Osteocyte (in vitro differentiated cells): ENCODE measurements around the gene EPS15. TPM values are rescaled to one million over a fixed set of nuclear protein-coding genes. Genes with fewer than 3 reads are reported as not detected.

Experiments
- DNase-seq: peaks from one replicate; pipeline ENCODE4 v3.0.0; 2021; ENCODE audit warnings: mixed read lengths; ENCODE audit not compliant: unreplicated experiment; ENCODE audit errors: extremely low spot score
- H3K27ac Mint-ChIP-seq: one replicate; pipeline ENCODE4 v1.8.0; 2021; ENCODE audit warnings: mild to moderate bottlenecking, mixed read lengths; ENCODE audit not compliant: unreplicated experiment
- H3K27me3 Mint-ChIP-seq: one replicate; pipeline ENCODE4 v1.8.0; 2021; ENCODE audit warnings: mixed read lengths; ENCODE audit not compliant: unreplicated experiment
- H3K36me3 Mint-ChIP-seq: one replicate; pipeline ENCODE4 v1.8.0; 2021; ENCODE audit warnings: mixed read lengths; ENCODE audit not compliant: unreplicated experiment
- H3K4me1 Mint-ChIP-seq: one replicate; pipeline ENCODE4 v1.8.0; 2021; ENCODE audit warnings: mixed read lengths; ENCODE audit not compliant: unreplicated experiment
- H3K4me3 Mint-ChIP-seq: one replicate; pipeline ENCODE4 v1.8.0; 2021; ENCODE audit warnings: mild to moderate bottlenecking, moderate library complexity, mixed read lengths; ENCODE audit not compliant: unreplicated experiment
- H3K9me3 Mint-ChIP-seq: one replicate; pipeline ENCODE4 v1.8.0; 2021; ENCODE audit warnings: mixed read lengths; ENCODE audit not compliant: unreplicated experiment
- total RNA-seq: library from RNA; stranded (reverse); gene quantifications from 2 replicates; pipeline ENCODE4 v1.2.1, GENCODE V29; 2021
- TF ChIP-seq, protein P1 (sequence below): fragments of 200-600 bp; sonication (generic); IDR thresholded peaks from 2 replicates; pipeline ENCODE4 v1.5.0; 2021; ENCODE audit warnings: antibody characterized with exemption, mild to moderate bottlenecking, moderate library complexity

EPS15 gene
- total RNA-seq, 1 donor from 2014 or later = 62.4 TPM

DNA sequence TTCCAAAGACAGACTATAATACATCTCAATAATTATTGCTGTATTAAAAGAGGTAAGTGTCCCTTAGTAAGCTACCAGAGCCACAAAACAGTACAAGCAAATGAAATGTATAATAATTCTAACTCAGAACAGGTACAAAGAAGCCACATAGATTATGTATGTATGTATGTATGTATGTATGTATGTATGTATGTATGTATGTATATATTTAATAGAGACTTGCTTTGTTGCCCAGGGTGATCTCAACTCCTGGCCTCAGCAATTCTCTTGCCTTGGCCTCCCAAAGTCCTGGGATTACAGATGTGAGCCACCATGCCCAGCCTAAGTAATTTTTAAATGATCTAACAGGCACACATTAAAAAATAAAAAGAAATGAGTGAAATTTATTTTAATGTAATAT, 86.9 kb downstream of the EPS15 start:
- no peaks in the 10 kb centered on the region for H3K27me3 Mint-ChIP-seq
- H3K4me1 Mint-ChIP-seq = peaks cover 12% of the 10 kb centered on the region
- no peaks in the 10 kb centered on the region for H3K9me3 Mint-ChIP-seq
- H3K27ac Mint-ChIP-seq = no peak overlapping the region
- TF ChIP-seq, protein P1, sequence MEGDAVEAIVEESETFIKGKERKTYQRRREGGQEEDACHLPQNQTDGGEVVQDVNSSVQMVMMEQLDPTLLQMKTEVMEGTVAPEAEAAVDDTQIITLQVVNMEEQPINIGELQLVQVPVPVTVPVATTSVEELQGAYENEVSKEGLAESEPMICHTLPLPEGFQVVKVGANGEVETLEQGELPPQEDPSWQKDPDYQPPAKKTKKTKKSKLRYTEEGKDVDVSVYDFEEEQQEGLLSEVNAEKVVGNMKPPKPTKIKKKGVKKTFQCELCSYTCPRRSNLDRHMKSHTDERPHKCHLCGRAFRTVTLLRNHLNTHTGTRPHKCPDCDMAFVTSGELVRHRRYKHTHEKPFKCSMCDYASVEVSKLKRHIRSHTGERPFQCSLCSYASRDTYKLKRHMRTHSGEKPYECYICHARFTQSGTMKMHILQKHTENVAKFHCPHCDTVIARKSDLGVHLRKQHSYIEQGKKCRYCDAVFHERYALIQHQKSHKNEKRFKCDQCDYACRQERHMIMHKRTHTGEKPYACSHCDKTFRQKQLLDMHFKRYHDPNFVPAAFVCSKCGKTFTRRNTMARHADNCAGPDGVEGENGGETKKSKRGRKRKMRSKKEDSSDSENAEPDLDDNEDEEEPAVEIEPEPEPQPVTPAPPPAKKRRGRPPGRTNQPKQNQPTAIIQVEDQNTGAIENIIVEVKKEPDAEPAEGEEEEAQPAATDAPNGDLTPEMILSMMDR = no peak
- no peak for DNase-seq
- peaks cover 43% of the 10 kb centered on the region for H3K36me3 Mint-ChIP-seq
- no peak overlapping the region for H3K4me3 Mint-ChIP-seq

DNA sequence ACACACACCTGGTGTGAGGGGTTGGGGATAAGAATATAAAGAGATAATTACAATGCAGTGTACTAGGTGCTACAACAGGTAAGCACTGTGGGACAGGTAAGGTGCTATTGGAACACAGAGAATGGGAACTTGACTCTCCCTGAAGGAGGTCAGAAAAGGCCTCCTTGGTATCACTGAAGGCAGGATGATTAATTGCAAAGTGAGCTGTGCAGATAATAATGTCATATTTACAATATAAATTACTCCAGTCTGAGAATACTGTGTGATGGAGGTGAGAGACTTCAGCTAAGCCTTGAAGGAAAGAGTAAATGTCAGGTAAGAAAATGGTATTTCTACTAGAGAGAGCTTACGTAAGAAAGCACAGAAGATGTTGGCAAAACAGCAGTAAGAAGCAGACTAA, 91.6 kb downstream of the EPS15 start:
- Mint-ChIP-seq H3K27ac (no peak overlapping the region), H3K27me3 (no peaks in the 10 kb centered on the region), H3K4me1 (peaks cover 14% of the 10 kb centered on the region), H3K9me3 (no peaks in the 10 kb centered on the region), H3K4me3 (no peak overlapping the region), H3K36me3 (peaks cover 22% of the 10 kb centered on the region)
- TF ChIP-seq, protein P1 = no peak
- DNase-seq = no peak

DNA sequence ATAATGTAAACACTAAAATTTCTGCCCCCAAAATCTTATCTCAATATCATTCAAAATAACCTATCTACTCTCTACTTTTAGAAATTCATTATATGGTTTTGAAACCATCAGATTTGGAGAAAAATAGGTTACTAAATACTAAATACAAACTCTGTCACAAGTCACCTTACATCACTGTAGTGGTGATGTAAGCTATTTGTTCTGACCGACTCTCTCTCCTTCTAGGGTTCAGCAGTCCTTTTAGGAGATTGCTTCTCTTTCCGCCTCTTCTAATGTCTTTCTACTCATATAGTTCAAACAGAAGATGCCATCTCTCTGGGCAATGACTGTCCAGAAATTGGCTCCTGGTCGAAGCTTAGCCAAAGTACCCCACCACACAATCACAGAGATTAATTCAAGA, 93.1 kb downstream of the EPS15 start:
- H3K4me3 Mint-ChIP-seq = no peak overlapping the region
- DNase-seq = no peak
- H3K27me3 Mint-ChIP-seq = no peaks in the 10 kb centered on the region
- no peaks in the 10 kb centered on the region for H3K9me3 Mint-ChIP-seq
- peaks cover 24% of the 10 kb centered on the region for H3K4me1 Mint-ChIP-seq
- TF ChIP-seq, protein P1 = no peak
- peak overlapping the region; percentile 60 for H3K27ac Mint-ChIP-seq
- peaks cover 22% of the 10 kb centered on the region for H3K36me3 Mint-ChIP-seq

DNA sequence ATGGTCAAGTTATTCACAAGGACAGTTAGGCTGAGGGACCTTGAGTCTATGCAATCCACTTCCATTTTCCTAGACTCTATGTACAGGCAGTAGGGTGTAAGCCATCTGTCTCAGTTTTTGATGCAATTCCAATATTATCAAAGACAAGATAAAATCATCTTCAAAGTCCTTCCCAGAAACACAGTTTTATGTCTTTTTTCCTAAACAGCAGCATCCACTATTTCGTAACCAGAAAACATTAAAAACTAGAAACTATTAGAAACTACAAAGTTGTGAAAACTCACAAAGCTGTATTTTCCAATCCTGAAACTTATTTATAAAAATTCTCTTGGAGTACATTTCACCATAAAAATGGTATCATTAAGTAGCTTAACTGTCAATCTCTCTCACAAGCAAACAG, 93.8 kb downstream of the EPS15 start:
- Mint-ChIP-seq H3K27ac (no peak overlapping the region), H3K36me3 (peaks cover 27% of the 10 kb centered on the region), H3K9me3 (no peaks in the 10 kb centered on the region), H3K4me3 (no peak overlapping the region), H3K27me3 (no peaks in the 10 kb centered on the region), H3K4me1 (peaks cover 30% of the 10 kb centered on the region)
- DNase-seq = no peak
- TF ChIP-seq, protein P1 = no peak

DNA sequence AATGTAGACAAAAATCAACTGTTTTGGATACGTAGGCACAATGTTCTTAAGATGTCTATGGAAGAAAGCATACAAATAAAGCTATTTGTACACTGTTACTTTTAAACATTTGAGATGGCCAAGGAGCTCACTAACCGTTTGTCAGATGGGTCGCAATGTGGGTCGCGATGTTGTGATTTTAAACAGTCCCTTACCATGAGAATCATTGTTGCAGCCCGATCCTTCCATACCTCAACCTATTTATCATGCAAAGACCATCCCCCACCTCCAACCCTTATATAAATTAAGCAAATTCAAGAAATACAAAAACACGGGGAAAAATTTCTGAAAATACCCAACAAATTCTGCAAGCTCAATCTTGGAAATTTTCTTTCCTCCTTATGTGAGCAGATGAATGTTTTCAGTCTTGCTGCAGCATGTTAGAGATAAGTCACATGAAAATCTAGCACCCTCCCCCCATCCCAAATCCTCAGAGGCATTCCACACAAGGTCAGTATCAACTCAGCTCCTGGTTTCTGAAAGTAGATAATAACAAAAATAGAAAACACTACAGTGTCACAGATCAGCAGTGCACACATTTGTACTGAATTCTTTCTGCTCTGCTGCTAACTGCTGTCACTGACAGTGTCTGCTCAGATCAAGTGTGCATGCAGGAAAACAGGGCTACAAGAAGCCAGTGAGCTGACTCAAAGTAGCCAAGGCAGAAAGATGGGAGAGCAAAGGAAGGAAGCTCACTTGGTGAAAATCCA, 95.8 kb downstream of the EPS15 start:
- peak overlapping the region; percentile 75 for H3K27ac Mint-ChIP-seq
- TF ChIP-seq, protein P1 = no peak
- peaks cover 39% of the 10 kb centered on the region for H3K4me1 Mint-ChIP-seq
- H3K27me3 Mint-ChIP-seq = no peaks in the 10 kb centered on the region
- DNase-seq = no peak
- no peaks in the 10 kb centered on the region for H3K9me3 Mint-ChIP-seq
- no peak overlapping the region for H3K4me3 Mint-ChIP-seq
- peaks cover 27% of the 10 kb centered on the region for H3K36me3 Mint-ChIP-seq
